Pancreas (tissue), 10 donors: ENCODE results near the gene CAMK1D. TPM values are rescaled to one million over a fixed set of nuclear protein-coding genes. Genes with fewer than 3 reads are reported as not detected.

Experiments
- ATAC-seq, 4 donors: fragments of 200-7000 bp; cut with Tn5 transposase; one replicate each; pipeline versions ENCODE4 v1.8.0 to v1.9.1; 2020; ENCODE audit warnings: mild to moderate bottlenecking in 4 of 4, moderate library complexity in 4 of 4
- DNase-seq, 6 donors: peaks; one replicate each; pipeline ENCODE4 v3.0.0-alpha.2; 2020
- FAIRE-seq: peaks from 2 replicates; lab custom pipeline; 2012; peaks lifted over from hg19 to GRCh38; lab: Jason Lieb, UNC
- H3K27ac ChIP-seq, 4 donors: fragments of 200-600 bp; sonication (generic); 1 replicate in 3 of 4; 2 replicates in 1 of 4; pipeline versions ENCODE4 v1.5.0 to v1.8.0; 2020
- H3K27me3 ChIP-seq, 4 donors: fragments of 200-600 bp; one replicate each; pipeline ENCODE4 v1.8.0; 2021
- H3K36me3 ChIP-seq, 3 donors: fragments of 200-600 bp; sonication (generic) in 1 of 3; one replicate each; pipeline versions ENCODE4 v1.5.0 to v1.8.0; 2020 to 2021
- H3K4me1 ChIP-seq, 3 donors: fragments of 200-600 bp; one replicate each; pipeline ENCODE4 v1.8.0; 2021
- H3K4me3 ChIP-seq, 4 donors: fragments of 200-600 bp; sonication (generic) in 2 of 4; one replicate each; pipeline versions ENCODE4 v1.5.0 to v1.8.0; 2020 to 2021
- H3K9me3 ChIP-seq, 4 donors: fragments of 200-600 bp; one replicate each; pipeline ENCODE4 v1.8.0; 2021
- WGBS, 2 donors: extraction: QIAGEN DNeasy Blood & Tissue Kit; methylation state at CpG; one replicate each; pipeline ENCODE4 v1.1.7; 2013; 5-methylcytosine and 5-hydroxymethylcytosine counted together
- intact Hi-C, 3 donors: fragments of 100-400 bp; cut with DNase I; formaldehyde crosslinking; loops; one replicate each; pipeline versions ENCODE4 v1.11.1 to v1.14.2; 2022
- polyA plus RNA-seq, 2 donors: library from polyadenylated mRNA; stranded (reverse); fragments of 200-250 nt; gene quantifications; one replicate each; pipeline ENCODE4 v1.2.3, GENCODE V29; 2013
- total RNA-seq, 6 donors: library from RNA; stranded (reverse); fragmentation: NEBNext Ultra II Directional in 4 of 6; extraction: Animal tissue kit (Norgen Biotek cat#: 25700) in 4 of 6; gene quantifications; one replicate each; pipeline versions ENCODE4 v1.2.1 to v1.2.4, GENCODE V29; 2021 to 2023
- TF ChIP-seq, protein P1 (sequence below), 4 donors: fragments of 200-600 bp; sonication (generic) in 3 of 4; IDR thresholded peaks; one replicate each; pipeline versions ENCODE4 v1.5.0 to v1.8.0; 2021; ENCODE audit warnings: antibody characterized with exemption in 4 of 4
- donor health status: healthy with polysubstance abuse.
- donor health status: DM: no; HTN: no; CAD: no; lungs with moderate emphysema.
- donor health status: DM: no; HTN: no; CAD: no.
- donor health status: control.
- donor health status: control.
- donor health status: Bipolar disorder and iron deficiency.
- donor health status: DM: yes; HTN: yes; CAD: no.
- donor health status: DM: no; HTN: no; CAD: no.
- donor health status: DM: no; HTN: no; CAD: no.
- donor health status: DM: yes; HTN: yes; CAD: no.

Gene CAMK1D
- total and polyA plus RNA-seq, 8 donors = 2.9 to 30.1 (median 22.7) TPM

DNA sequence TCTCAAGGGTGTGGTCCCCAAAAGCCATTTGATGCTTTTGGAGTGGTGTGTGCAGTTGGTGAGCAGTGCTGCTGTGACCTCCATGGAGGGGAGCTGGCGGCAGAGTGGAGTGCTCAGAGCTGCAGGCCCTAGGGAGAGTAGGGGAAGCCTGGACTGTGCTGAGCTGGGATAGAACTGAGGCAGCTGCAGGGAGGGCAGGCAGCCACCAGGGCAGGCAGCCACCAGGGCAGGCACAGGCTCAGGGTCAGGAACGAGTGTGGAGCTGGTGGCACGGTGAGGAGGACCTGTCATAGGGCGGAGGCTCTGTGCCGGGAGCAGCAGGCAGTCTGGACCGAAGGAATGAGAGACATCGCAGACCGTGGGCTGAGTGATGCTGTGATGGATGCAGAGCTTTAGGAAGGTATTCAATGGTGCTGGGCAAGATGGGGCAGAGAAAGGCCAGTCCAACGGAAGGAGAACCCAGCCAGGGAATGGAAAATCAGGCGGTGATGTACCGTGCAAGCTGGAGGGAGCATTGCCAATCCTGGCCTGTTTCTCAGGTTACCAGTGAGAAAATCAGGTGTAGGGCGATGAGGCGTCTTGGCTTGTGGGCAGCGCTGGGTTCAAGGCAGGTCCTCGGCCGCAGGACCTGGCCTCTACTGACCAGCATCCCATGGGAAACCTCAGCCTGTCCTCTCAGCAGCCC lies 152.6 kb downstream of the CAMK1D start:
- no peak overlapping the region for H3K27ac ChIP-seq
- H3K27me3 ChIP-seq = no peaks in the 10 kb centered on the region
- TF ChIP-seq, protein P1, sequence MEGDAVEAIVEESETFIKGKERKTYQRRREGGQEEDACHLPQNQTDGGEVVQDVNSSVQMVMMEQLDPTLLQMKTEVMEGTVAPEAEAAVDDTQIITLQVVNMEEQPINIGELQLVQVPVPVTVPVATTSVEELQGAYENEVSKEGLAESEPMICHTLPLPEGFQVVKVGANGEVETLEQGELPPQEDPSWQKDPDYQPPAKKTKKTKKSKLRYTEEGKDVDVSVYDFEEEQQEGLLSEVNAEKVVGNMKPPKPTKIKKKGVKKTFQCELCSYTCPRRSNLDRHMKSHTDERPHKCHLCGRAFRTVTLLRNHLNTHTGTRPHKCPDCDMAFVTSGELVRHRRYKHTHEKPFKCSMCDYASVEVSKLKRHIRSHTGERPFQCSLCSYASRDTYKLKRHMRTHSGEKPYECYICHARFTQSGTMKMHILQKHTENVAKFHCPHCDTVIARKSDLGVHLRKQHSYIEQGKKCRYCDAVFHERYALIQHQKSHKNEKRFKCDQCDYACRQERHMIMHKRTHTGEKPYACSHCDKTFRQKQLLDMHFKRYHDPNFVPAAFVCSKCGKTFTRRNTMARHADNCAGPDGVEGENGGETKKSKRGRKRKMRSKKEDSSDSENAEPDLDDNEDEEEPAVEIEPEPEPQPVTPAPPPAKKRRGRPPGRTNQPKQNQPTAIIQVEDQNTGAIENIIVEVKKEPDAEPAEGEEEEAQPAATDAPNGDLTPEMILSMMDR (IDR thresholded peaks at IDR 0.05) = no peak
- H3K9me3 ChIP-seq = no peaks in the 10 kb centered on the region
- DNase-seq (peak in 4 of 6 donors; percentile 62 to 84 (median 76)), FAIRE-seq (no peak), ATAC-seq (peak; percentile 70 to 90 (median 80))
- intact Hi-C loops = no loop called here
- H3K4me1 ChIP-seq = peaks cover 25 to 27% (median 26%) of the 10 kb centered on the region in 3 donors
- 52 to 56% methylated on average over 16 of the region's 16 CpGs for whole genome bisulfite sequencing, 2 donors
- no peaks in the 10 kb centered on the region for H3K36me3 ChIP-seq
- H3K4me3 ChIP-seq = no peak overlapping the region

DNA sequence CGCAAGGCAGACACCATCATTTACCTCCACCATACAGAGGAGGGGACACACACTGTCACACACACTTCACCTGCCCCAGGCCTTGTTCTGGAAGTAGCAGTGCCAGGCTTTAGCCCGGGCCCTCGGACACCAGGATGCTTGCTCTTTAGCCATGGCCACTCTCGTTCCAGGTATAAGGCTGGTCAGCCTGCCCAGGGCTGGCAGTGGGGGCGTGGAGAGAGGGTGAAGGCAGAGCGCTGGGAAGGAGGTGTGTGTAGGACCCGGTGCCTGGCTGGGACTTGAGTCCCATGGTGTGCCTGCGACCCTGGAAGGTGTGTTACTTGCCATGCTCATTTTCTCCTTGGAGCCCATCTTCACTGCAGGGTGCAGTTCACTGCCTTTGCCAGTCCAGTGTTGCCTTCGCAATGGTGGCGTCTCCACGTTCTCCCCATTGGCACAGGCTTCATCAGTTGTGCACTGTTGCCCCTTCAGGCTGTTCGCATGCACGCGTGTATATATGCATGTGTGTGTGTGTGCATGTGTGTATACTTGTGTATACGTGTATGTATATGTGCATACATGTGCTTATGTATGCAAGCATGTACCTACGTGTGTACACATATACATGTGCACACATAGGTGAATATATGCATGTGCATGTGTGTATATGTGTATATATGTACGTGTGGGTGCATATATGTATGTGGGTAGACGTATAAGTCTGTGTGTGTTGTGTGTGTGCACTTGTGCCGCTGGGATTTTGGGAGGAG lies 153.4 kb downstream of the CAMK1D start:
- Histone ChIP-seq H3K36me3 (no peaks in the 10 kb centered on the region), H3K9me3 (no peaks in the 10 kb centered on the region), H3K4me1 (peaks cover 25 to 27% (median 26%) of the 10 kb centered on the region in 3 donors), H3K27ac (no peak overlapping the region), H3K27me3 (no peaks in the 10 kb centered on the region), H3K4me3 (no peak overlapping the region)
- 95% methylated on average over 19 of the region's 19 CpGs for WGBS, 2 donors
- FAIRE-seq (no peak), ATAC-seq (no peak), DNase-seq (no peak)
- intact Hi-C loops = no loop called here
- TF ChIP-seq, protein P1 (IDR thresholded peaks at IDR 0.05) = no peak

DNA sequence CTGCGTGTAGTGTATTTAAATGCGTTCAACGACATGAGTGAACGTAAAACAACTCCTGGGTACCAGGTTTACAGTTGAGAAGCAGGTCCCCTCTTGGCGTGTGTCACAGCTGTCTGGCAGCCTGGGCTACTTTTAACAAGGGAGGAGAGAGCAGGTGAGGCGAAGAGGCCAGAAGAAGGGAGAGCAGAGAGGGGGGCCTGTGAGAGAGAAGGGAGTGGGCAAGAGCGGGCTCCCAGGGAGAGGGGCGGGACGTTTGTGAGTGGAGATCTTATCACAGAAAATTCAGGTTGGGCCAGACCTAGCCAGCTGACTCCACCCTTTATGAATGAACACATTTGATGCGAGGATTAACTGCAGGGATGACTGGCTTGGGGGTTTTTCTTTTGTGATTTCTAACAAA lies 154.0 kb downstream of the CAMK1D start:
- FAIRE-seq = no peak
- TF ChIP-seq, protein P1 (IDR thresholded peaks at IDR 0.05) = no peak
- Histone ChIP-seq H3K36me3 (no peaks in the 10 kb centered on the region), H3K4me1 (peaks cover 25 to 27% (median 26%) of the 10 kb centered on the region in 3 donors), H3K27me3 (no peaks in the 10 kb centered on the region), H3K27ac (no peak overlapping the region), H3K4me3 (no peak overlapping the region), H3K9me3 (no peaks in the 10 kb centered on the region)
- WGBS, 2 donors = 72 to 74% methylated on average over 10 of the region's 10 CpGs
- no peak for DNase-seq
- intact Hi-C loops = no loop called here
- no peak for ATAC-seq

DNA sequence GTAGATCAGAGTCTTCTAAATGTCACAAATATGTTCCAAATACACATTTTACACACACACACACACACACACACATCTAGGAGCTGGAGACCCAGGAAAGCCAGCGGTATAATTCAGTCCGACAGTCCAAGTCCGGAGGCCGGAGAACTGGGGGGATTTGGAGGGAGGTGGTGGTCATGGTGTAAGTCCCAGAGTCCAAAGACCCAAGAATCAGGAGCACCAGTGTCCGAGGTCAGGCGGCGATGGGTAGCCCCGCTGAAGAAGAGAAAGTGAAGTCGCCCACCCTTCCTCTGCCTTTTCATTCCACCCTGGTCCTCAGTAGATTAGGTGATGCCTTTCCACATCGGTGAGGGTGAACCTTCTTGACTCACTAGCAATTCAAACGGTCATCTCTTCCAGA lies 154.8 kb downstream of the CAMK1D start:
- no peak overlapping the region for H3K27ac ChIP-seq
- no peaks in the 10 kb centered on the region for H3K9me3 ChIP-seq
- intact Hi-C loops = no loop called here
- FAIRE-seq = no peak
- no peak overlapping the region for H3K4me3 ChIP-seq
- H3K36me3 ChIP-seq = no peaks in the 10 kb centered on the region
- DNase-seq = no peak
- no peak for ATAC-seq
- H3K27me3 ChIP-seq = no peaks in the 10 kb centered on the region
- WGBS, 2 donors = 93 to 97% methylated on average over 11 of the region's 11 CpGs
- H3K4me1 ChIP-seq = peaks cover 23 to 27% (median 24%) of the 10 kb centered on the region in 3 donors
- TF ChIP-seq, protein P1 (IDR thresholded peaks at IDR 0.05) = no peak
